ENCODE measurements around the gene ENOSF1. TPM values are rescaled to one million over a fixed set of nuclear protein-coding genes. Genes with fewer than 3 reads are reported as not detected.
A peak's percentile ranks its signal among the peaks of the same experiment; 100 is the strongest.

Gene ENOSF1
- total and polyA plus RNA-seq, 2 of the 13 experiments (the other 11 are each of a cell fraction or from before 2014, with no cell fraction given) = 37.6 to 40.1 TPM

GRCh38 chr18:658001-658946, 54.2 kb downstream of the ENOSF1 start (continued):
- TF ChIP-seq ZBTB44 (CRISPR knock-in tag; IDR thresholded peaks at IDR 0.05) = no peak
- no peak; the same call in 1 of the 2 replicates for TF ChIP-seq EED (CRISPR knock-in tag; IDR thresholded peaks at IDR 0.05)
- TF ChIP-seq NR2F2 (IDR thresholded peaks at IDR 0.05; ENCODE audit: borderline replicate concordance, low read depth) = peak; percentile 37; the same call in 1 of the 2 replicates
- 0 out of 2 replicates have a peak, but pooled peaks have one; percentile 67 for TF ChIP-seq ZNF747 (CRISPR knock-in tag; IDR thresholded peaks at IDR 0.05; ENCODE audit: borderline replicate concordance)
- TF ChIP-seq IKZF4 (CRISPR knock-in tag; IDR thresholded peaks at IDR 0.05; ENCODE audit: borderline replicate concordance, low read depth, not compliant biosample characterization) = no peak
- TF ChIP-seq ZNF614 (CRISPR knock-in tag; IDR thresholded peaks at IDR 0.05; ENCODE audit: borderline replicate concordance) = 0 out of 2 replicates have a peak, but pooled peaks have one; percentile 17
- TF ChIP-seq ZNF17 (CRISPR knock-in tag; IDR thresholded peaks at IDR 0.05) = 0 out of 2 replicates have a peak, but pooled peaks have one; percentile 60
- no peak for TF ChIP-seq FUBP1 (CRISPR knock-in tag; IDR thresholded peaks at IDR 0.05; ENCODE audit: borderline replicate concordance)
- no peak for TF ChIP-seq HMGA1 (CRISPR knock-in tag; conservative IDR thresholded peaks at IDR 0.05)
- no peak for TF ChIP-seq MZF1 (CRISPR knock-in tag; IDR thresholded peaks at IDR 0.05; ENCODE audit: borderline replicate concordance)
- peak; percentile 45; the same call in 1 of the 2 replicates for TF ChIP-seq ZNF891 (CRISPR knock-in tag; IDR thresholded peaks at IDR 0.05)
- TF ChIP-seq RORA (CRISPR knock-in tag; IDR thresholded peaks at IDR 0.05) = no peak
- no peak for TF ChIP-seq PREB (CRISPR knock-in tag; IDR thresholded peaks at IDR 0.05)
- no peak for TF ChIP-seq ZBTB10 (CRISPR knock-in tag; IDR thresholded peaks at IDR 0.05; ENCODE audit: borderline replicate concordance)
- no peak for TF ChIP-seq CBX2 (IDR thresholded peaks at IDR 0.05; ENCODE audit: low read depth, low read length)
- 0 out of 2 replicates have a peak, but pooled peaks have one; percentile 48 for TF ChIP-seq CBX2 (CRISPR knock-in tag; IDR thresholded peaks at IDR 0.05; ENCODE audit: low read depth)
- TF ChIP-seq ZMYM4 (CRISPR knock-in tag; IDR thresholded peaks at IDR 0.05) = peak; percentile 20; the same call in 1 of the 2 replicates
- no peak for TF ChIP-seq NBN (conservative IDR thresholded peaks at IDR 0.05)
- TF ChIP-seq BATF2 (CRISPR knock-in tag; IDR thresholded peaks at IDR 0.05) = 0 out of 2 replicates have a peak, but pooled peaks have one; percentile 50

All from HepG2 (cell line).